Esophagus muscularis mucosa (tissue), 4 donors: ENCODE data around the gene GALK2. TPM values are rescaled to one million over a fixed set of nuclear protein-coding genes. Genes with fewer than 3 reads are reported as not detected.

ENCODE experiments used
- DNase-seq: peaks from one replicate; pipeline ENCODE4 v3.0.0-alpha.2; 2017; ENCODE audit errors: extremely low spot score
- H3K27ac ChIP-seq, 4 donors: fragments of 200-600 bp; sonication (generic); replicated peaks in 1 of 4; 1 replicate in 3 of 4; 2 replicates in 1 of 4; pipeline ENCODE4 v1.5.1; 2016 to 2019; ENCODE audit warnings: mild to moderate bottlenecking in 1 of 4
- H3K27me3 ChIP-seq, 4 donors: fragments of 200-600 bp; sonication (generic); one replicate each; pipeline versions ENCODE4 v1.5.1 to v1.6.0; 2016 to 2019
- H3K36me3 ChIP-seq, 4 donors: fragments of 200-600 bp; sonication (generic); one replicate each; pipeline ENCODE4 v1.5.1; 2016 to 2019
- H3K4me1 ChIP-seq, 4 donors: fragments of 200-600 bp; sonication (generic); one replicate each; pipeline ENCODE4 v1.5.1; 2016 to 2019
- H3K4me3 ChIP-seq, 4 donors: fragments of 200-600 bp; sonication (generic); 1 replicate in 2 of 4; 2 replicates in 2 of 4; pipeline ENCODE4 v1.5.1; 2016 to 2019; ENCODE audit warnings: mild to moderate bottlenecking in 4 of 4, moderate library complexity in 1 of 4
- H3K9me3 ChIP-seq, 4 donors: fragments of 200-600 bp; sonication (generic); 1 replicate in 3 of 4; 2 replicates in 1 of 4; pipeline ENCODE4 v1.5.1; 2016 to 2019
- CTCF ChIP-seq, 3 experiments: fragments of 200-600 bp in 2 of 3; fragments of 450-650 bp in 1 of 3; sonication (generic) in 2 of 3; IDR thresholded peaks; one replicate each; pipeline ENCODE4 v1.5.1; 2017 to 2019; ENCODE audit warnings: antibody characterized with exemption in 3 of 3, mild to moderate bottlenecking in 2 of 3, moderate library complexity in 1 of 3
- EP300 ChIP-seq: sonication (generic); formaldehyde crosslinking; IDR thresholded peaks from one replicate; pipeline ENCODE4 v1.6.1; 2017; ENCODE audit warnings: antibody characterized with exemption
- POLR2A ChIP-seq: fragments of 450-650 bp; IDR thresholded peaks from one replicate; pipeline ENCODE4 v1.6.1; 2017; ENCODE audit warnings: antibody characterized with exemption, moderate library complexity, mild to moderate bottlenecking, low read depth
- POLR2AphosphoS5 ChIP-seq, 2 donors: sonication (generic); formaldehyde crosslinking; IDR thresholded peaks; one replicate each; pipeline ENCODE4 v1.6.1; 2017; ENCODE audit warnings: antibody characterized with exemption in 2 of 2
- WGBS: methylation state at CpG from one replicate; pipeline ENCODE4 v1.1.5; 2018; 5-methylcytosine and 5-hydroxymethylcytosine counted together
- intact Hi-C: fragments of 100-400 bp; cut with DNase I; formaldehyde crosslinking; loops from one replicate; pipeline ENCODE4 v1.15.1; 2023
- total RNA-seq, 4 donors: library from RNA; depleted of rRNA; stranded (reverse); fragments of >200 nt; gene quantifications; one replicate each; pipeline versions ENCODE4 v1.1.0 to v1.2.1, GENCODE V29; 2016

Gene GALK2
- total RNA-seq, 4 donors from 2014 or later, result 34.5 to 50.3 (median 41.5) TPM

DNA sequence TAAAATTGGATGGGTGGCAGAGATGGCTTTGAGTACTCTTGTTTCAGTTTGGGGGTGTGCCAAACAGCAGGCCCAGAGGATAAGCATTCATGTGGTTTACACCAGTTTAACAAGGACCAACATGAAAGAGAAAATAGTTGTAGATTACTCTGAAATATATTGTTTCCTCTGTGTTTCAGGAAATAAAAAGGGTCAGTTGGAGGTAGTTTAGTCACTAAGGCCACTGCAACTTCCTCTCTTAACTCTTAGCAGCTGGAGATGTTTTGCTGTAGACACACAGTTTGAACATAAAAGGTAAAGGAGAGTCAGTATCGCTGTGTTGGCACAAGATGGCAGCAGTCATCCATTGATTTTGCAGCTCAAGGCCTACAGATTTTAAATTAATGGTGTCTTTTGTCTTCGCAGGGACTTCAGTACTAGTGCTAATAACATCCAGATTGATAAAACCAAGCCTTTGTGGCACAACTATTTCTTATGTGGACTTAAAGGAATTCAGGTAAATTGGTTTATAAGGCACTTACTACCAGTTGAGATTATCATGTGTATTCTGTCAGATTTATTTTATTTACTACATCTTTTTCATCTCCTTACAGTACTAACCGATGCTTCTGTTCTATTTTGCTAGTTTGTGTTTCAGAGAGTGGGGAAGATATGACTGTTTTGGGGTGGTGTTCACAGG, 65.5 kb downstream of the GALK2 start:
- H3K36me3 ChIP-seq, result peaks cover 0 to 17% (median 2%) of the 10 kb centered on the region in 4 donors
- WGBS, result 31% methylated on average over 3 of the region's 3 CpGs
- H3K9me3 ChIP-seq, result no peaks in the 10 kb centered on the region
- peaks cover 17 to 57% (median 53%) of the 10 kb centered on the region in 4 donors for H3K4me1 ChIP-seq
- DNase-seq, result no peak
- H3K4me3 ChIP-seq, result no peak overlapping the region
- no peaks in the 10 kb centered on the region for H3K27me3 ChIP-seq
- intact Hi-C loops, result loop anchor here (2.0 to 5.0 kb wide), 2 partner anchors 185 to 907 kb away; no protein-coding TSS in a partner anchor
- peak overlapping the region; percentile 45 to 69 (median 47) for H3K27ac ChIP-seq
- no peak for TF ChIP-seq POLR2A
- peak; percentile 75 to 91 (median 79) for TF ChIP-seq CTCF (IDR thresholded peaks at IDR 0.05)

DNA sequence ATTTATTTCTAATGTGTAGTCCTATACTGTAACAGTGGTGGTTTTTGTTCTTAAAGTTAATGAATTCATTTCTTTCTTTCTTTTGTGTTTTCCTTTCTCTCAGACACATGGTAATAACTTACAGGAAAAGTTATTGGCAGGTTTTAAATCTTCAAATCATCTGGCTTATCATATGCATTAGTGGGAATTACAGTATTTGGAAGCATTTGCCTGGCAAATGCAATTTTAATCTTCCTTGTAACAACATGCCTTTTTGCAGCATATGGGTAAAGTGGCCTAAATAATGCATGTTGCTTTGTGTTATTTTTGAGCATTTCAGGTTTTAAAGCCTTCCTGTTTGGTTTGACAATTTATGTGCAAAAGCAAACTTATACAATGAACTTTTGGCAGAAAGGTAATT, 66.8 kb downstream of the GALK2 start:
- no peaks in the 10 kb centered on the region for H3K9me3 ChIP-seq
- H3K4me3 ChIP-seq, result no peak overlapping the region
- peaks cover 0 to 19% (median 0%) of the 10 kb centered on the region in 4 donors for H3K36me3 ChIP-seq
- intact Hi-C loops, result loop anchor here (2.0 to 5.0 kb wide), 2 partner anchors 184 to 905 kb away; no protein-coding TSS in a partner anchor
- H3K27me3 ChIP-seq, result no peaks in the 10 kb centered on the region
- peak overlapping the region; percentile 2 to 69 (median 47) for H3K27ac ChIP-seq
- DNase-seq, result no peak
- no peak for TF ChIP-seq CTCF (IDR thresholded peaks at IDR 0.05)
- no peak for TF ChIP-seq EP300
- H3K4me1 ChIP-seq, result peaks cover 17 to 63% (median 62%) of the 10 kb centered on the region in 4 donors

- no peak for DNase-seq
- WGBS, result 17% methylated on average over 2 of the region's 2 CpGs
- H3K4me1 ChIP-seq, result peaks cover 17 to 78% (median 75%) of the 10 kb centered on the region in 4 donors
These were observed 68.3 kb downstream of the GALK2 start for GRCh38 chr15:49238342-49238741.

GRCh38 chr15:49239105-49239504, 69.1 kb downstream of the GALK2 start:
- TF ChIP-seq EP300 (no peak), POLR2AphosphoS5 (IDR thresholded peaks at IDR 0.05) (no peak), CTCF (IDR thresholded peaks at IDR 0.05) (no peak), POLR2A (no peak)
- Histone ChIP-seq H3K27ac (peak overlapping the region; percentile 69 to 77 (median 74)), H3K4me3 (no peak overlapping the region), H3K27me3 (no peaks in the 10 kb centered on the region), H3K36me3 (peaks cover 0 to 24% (median 3%) of the 10 kb centered on the region in 4 donors), H3K9me3 (no peaks in the 10 kb centered on the region), H3K4me1 (peaks cover 17 to 78% (median 76%) of the 10 kb centered on the region in 4 donors)
- no peak for DNase-seq
- intact Hi-C loops, result loop anchor here (5.0 kb wide), 1 partner anchor 903 kb away; no protein-coding TSS in a partner anchor
- WGBS, result 57% methylated on average over 1 of the region's 1 CpG

More at GRCh38 chr15:49238342-49238741, 68.3 kb downstream of the GALK2 start:
- intact Hi-C loops, result loop anchor here (5.0 kb wide), 1 partner anchor 904 kb away; no protein-coding TSS in a partner anchor
- TF ChIP-seq EP300 (no peak), CTCF (IDR thresholded peaks at IDR 0.05) (no peak), POLR2A (no peak), POLR2AphosphoS5 (IDR thresholded peaks at IDR 0.05) (peak in 1 of 2 donors; percentile 79)
- Histone ChIP-seq H3K4me3 (no peak overlapping the region), H3K9me3 (no peaks in the 10 kb centered on the region), H3K27me3 (no peaks in the 10 kb centered on the region), H3K27ac (peak overlapping the region; percentile 69 to 77 (median 74)), H3K36me3 (peaks cover 0 to 24% (median 3%) of the 10 kb centered on the region in 4 donors)
